Glutamatergic neuron (in vitro differentiated cells): ENCODE measurements around the gene TAS2R20. TPM values are rescaled to one million over a fixed set of nuclear protein-coding genes. Genes with fewer than 3 reads are reported as not detected.

Experiments used
- DNase-seq: peaks from one replicate; pipeline ENCODE4 v3.0.0; 2022
- H3K27ac Mint-ChIP-seq: one replicate; pipeline ENCODE4 v1.8.0; 2020; ENCODE audit warnings: mild to moderate bottlenecking, mixed read lengths, inconsistent platforms; ENCODE audit not compliant: unreplicated experiment
- H3K27me3 Mint-ChIP-seq: one replicate; pipeline ENCODE4 v1.8.0; 2020; ENCODE audit warnings: mild to moderate bottlenecking, moderate library complexity, mixed read lengths, inconsistent platforms; ENCODE audit not compliant: unreplicated experiment
- H3K36me3 Mint-ChIP-seq: one replicate; pipeline ENCODE4 v1.8.0; 2020; ENCODE audit warnings: mild to moderate bottlenecking, mixed read lengths, inconsistent platforms; ENCODE audit not compliant: unreplicated experiment
- H3K4me1 Mint-ChIP-seq: one replicate; pipeline ENCODE4 v1.8.0; 2020; ENCODE audit warnings: mild to moderate bottlenecking, low read depth, mixed read lengths, inconsistent platforms; ENCODE audit not compliant: unreplicated experiment
- H3K4me3 Mint-ChIP-seq: one replicate; pipeline ENCODE4 v1.8.0; 2020; ENCODE audit warnings: mild to moderate bottlenecking, mixed read lengths, inconsistent platforms; ENCODE audit not compliant: unreplicated experiment
- H3K9me3 Mint-ChIP-seq: one replicate; pipeline ENCODE4 v1.8.0; 2020; ENCODE audit warnings: mild to moderate bottlenecking, moderate library complexity, mixed read lengths, inconsistent platforms; ENCODE audit not compliant: unreplicated experiment
- total RNA-seq: library from RNA; stranded (reverse); fragmentation: NEBNext Ultra II Directional; extraction: Animal tissue kit (Norgen Biotek cat#: 25700); gene quantifications from one replicate; pipeline ENCODE4 v1.2.1, GENCODE V29; 2021; ENCODE audit not compliant: unreplicated experiment
- TF ChIP-seq, protein P1 (sequence below): fragments of 200-600 bp; sonication (generic); IDR thresholded peaks from one replicate; pipeline ENCODE4 v1.5.0; 2021; ENCODE audit not compliant: partially characterized antibody, unreplicated experiment

TAS2R20 gene
- total RNA-seq, 1 donor from 2014 or later: 3.4 TPM

DNA sequence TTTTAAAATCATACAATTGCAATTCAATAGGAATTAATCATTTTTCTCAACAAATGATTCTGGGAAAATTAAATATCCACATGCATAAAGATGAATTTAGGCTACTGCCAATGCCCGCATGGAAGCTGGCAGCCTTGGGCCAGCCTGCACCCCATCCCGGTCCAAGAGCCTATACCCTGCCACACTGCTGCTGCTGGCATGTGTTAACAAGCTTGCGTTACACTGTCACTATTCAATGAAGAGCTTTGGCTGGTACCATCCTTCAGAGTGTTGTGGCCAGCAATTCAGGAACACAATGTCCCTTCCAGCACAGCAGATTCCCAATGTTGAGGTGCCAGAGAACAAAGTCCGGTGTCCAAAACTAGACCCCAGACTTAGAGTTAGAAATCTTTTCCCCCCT is 45.5 kb downstream of the TAS2R20 start:
- H3K27me3 Mint-ChIP-seq: no peaks in the 10 kb centered on the region
- no peak overlapping the region for H3K4me3 Mint-ChIP-seq
- H3K9me3 Mint-ChIP-seq: peaks cover 2% of the 10 kb centered on the region
- H3K4me1 Mint-ChIP-seq: no peaks in the 10 kb centered on the region
- no peak for DNase-seq
- no peak overlapping the region for H3K27ac Mint-ChIP-seq
- TF ChIP-seq, protein P1, sequence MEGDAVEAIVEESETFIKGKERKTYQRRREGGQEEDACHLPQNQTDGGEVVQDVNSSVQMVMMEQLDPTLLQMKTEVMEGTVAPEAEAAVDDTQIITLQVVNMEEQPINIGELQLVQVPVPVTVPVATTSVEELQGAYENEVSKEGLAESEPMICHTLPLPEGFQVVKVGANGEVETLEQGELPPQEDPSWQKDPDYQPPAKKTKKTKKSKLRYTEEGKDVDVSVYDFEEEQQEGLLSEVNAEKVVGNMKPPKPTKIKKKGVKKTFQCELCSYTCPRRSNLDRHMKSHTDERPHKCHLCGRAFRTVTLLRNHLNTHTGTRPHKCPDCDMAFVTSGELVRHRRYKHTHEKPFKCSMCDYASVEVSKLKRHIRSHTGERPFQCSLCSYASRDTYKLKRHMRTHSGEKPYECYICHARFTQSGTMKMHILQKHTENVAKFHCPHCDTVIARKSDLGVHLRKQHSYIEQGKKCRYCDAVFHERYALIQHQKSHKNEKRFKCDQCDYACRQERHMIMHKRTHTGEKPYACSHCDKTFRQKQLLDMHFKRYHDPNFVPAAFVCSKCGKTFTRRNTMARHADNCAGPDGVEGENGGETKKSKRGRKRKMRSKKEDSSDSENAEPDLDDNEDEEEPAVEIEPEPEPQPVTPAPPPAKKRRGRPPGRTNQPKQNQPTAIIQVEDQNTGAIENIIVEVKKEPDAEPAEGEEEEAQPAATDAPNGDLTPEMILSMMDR: no peak
- H3K36me3 Mint-ChIP-seq: peaks cover 11% of the 10 kb centered on the region

Other genes with a start within 250 kb of the TAS2R20 start
- 0.39 TPM for gene TAS2R7, start 195.7 kb downstream of the TAS2R20 start, total RNA-seq
- gene TAS2R8, start 191.0 kb downstream of the TAS2R20 start, total RNA-seq: not detected
- not detected for gene TAS2R9, start 188.1 kb downstream of the TAS2R20 start, total RNA-seq
- 0.69 TPM for gene TAS2R10, start 171.9 kb downstream of the TAS2R20 start, total RNA-seq
- gene PRR4, start 148.8 kb downstream of the TAS2R20 start, total RNA-seq: 7.5 TPM
- 33.3 TPM for gene PRH1, start 114.0 kb downstream of the TAS2R20 start, total RNA-seq
- gene TAS2R13, start 88.7 kb downstream of the TAS2R20 start, total RNA-seq: 2.0 TPM
- gene PRH2, start 69.1 kb downstream of the TAS2R20 start, total RNA-seq: not detected
- gene TAS2R14, start 59.0 kb downstream of the TAS2R20 start, total RNA-seq: 3.3 TPM
- 1.3 TPM for gene TAS2R50, start 11.4 kb downstream of the TAS2R20 start, total RNA-seq
- 7.9 TPM for gene TAS2R19, start 24.3 kb upstream of the TAS2R20 start, total RNA-seq
- gene TAS2R31, start 33.1 kb upstream of the TAS2R20 start, total RNA-seq: 5.7 TPM
- gene TAS2R46, start 64.0 kb upstream of the TAS2R20 start, total RNA-seq: 3.3 TPM
- gene TAS2R43, start 94.0 kb upstream of the TAS2R20 start, total RNA-seq: 1.5 TPM
- 5.1 TPM for gene TAS2R30, start 136.3 kb upstream of the TAS2R20 start, total RNA-seq
- gene SMIM10L1, start 172.9 kb upstream of the TAS2R20 start, total RNA-seq: 12.0 TPM
- gene TAS2R42, start 188.6 kb upstream of the TAS2R20 start, total RNA-seq: not detected